Activated naive CD4-positive, alpha-beta T cell treated with anti-CD3 and anti-CD28 coated beads, Interleukin-2, amount 50 U/mL, for 72 hours (primary cell): ENCODE measurements around the gene GABBR1. TPM values are rescaled to one million over a fixed set of nuclear protein-coding genes. Genes with fewer than 3 reads are reported as not detected.

Source experiments
- total RNA-seq, 2 donors: library from RNA; stranded (reverse); gene quantifications; one replicate each; pipeline ENCODE4 v1.2.3, GENCODE V29; 2022

The GABBR1 gene
- total RNA-seq, 2 donors from 2014 or later: 21.7 to 25.3 TPM

Other genes starting within 250 kb of the GABBR1 start
- not detected for gene OR12D2, start 237.6 kb downstream of the GABBR1 start, total RNA-seq
- not detected for gene OR12D1, start 218.3 kb downstream of the GABBR1 start, total RNA-seq
- not detected for gene OR10C1, start 193.9 kb downstream of the GABBR1 start, total RNA-seq
- gene OR11A1, start 176.1 kb downstream of the GABBR1 start, total RNA-seq: not detected
- gene OR2H1, start 176.0 kb downstream of the GABBR1 start, total RNA-seq: not detected
- gene MAS1L, start 145.2 kb downstream of the GABBR1 start, total RNA-seq: not detected
- under 1 TPM in 1 of 2 donors, not detected in 1; 0.54 TPM for gene UBD, start 73.5 kb downstream of the GABBR1 start, total RNA-seq
- not detected for gene OR2H2, start 48.1 kb downstream of the GABBR1 start, total RNA-seq
- not detected for gene MOG, start 23.9 kb upstream of the GABBR1 start, total RNA-seq
- gene ZFP57, start 48.0 kb upstream of the GABBR1 start, total RNA-seq: 1 to 10 TPM in 1 of 2 donors, not detected in 1; 5.9 TPM
- gene HLA-F, start 90.3 kb upstream of the GABBR1 start, total RNA-seq: 100 to 1,000 TPM; 220 to 504 TPM
- gene HLA-G, start 194.6 kb upstream of the GABBR1 start, total RNA-seq: under 1 TPM in 1 of 2 donors, not detected in 1; 0.91 TPM